Measurements from ENCODE around the gene MGME1.

DNA sequence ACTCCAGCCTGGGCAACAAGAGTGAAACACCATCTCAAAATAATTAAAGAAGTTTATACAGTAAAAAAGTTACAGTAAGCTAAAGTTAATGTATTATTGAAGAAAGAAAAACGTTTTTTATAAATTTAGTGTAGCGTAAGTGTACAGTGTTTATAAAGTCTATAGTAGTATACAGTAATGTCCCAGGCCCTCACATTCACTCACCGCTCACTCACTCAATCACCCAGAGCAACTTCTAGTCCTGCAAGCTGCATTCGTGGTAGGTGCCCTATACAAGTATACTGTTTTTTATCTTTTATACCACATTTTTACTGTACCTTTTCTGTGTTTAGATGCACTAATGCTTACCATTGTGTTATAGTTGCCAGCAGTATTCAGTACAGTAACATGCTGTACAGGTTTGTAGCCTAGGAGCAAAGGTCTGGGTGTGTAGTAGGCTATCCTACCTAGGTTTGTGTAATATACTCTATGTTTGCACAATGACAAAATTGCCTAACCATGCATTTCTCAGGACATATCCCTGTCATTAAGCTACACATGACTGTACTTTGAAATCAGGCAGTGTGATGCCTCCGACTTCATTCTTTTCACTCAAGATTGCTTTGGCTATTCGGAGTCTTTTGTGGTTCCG, 16.7 kb downstream of the MGME1 start:
- no peak for TF ChIP-seq EZH2 (IDR thresholded peaks at IDR 0.05; ENCODE audit: insufficient read depth, low read length)
- TF ChIP-seq, protein P1, sequence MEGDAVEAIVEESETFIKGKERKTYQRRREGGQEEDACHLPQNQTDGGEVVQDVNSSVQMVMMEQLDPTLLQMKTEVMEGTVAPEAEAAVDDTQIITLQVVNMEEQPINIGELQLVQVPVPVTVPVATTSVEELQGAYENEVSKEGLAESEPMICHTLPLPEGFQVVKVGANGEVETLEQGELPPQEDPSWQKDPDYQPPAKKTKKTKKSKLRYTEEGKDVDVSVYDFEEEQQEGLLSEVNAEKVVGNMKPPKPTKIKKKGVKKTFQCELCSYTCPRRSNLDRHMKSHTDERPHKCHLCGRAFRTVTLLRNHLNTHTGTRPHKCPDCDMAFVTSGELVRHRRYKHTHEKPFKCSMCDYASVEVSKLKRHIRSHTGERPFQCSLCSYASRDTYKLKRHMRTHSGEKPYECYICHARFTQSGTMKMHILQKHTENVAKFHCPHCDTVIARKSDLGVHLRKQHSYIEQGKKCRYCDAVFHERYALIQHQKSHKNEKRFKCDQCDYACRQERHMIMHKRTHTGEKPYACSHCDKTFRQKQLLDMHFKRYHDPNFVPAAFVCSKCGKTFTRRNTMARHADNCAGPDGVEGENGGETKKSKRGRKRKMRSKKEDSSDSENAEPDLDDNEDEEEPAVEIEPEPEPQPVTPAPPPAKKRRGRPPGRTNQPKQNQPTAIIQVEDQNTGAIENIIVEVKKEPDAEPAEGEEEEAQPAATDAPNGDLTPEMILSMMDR (IDR thresholded peaks at IDR 0.05; ENCODE audit: insufficient read depth, low read depth, low read length), result no peak
